K562 (cell line): ENCODE results near the gene PIGN. TPM values are rescaled to one million over a fixed set of nuclear protein-coding genes. Genes with fewer than 3 reads are reported as not detected.

Experiments used
- ATAC-seq: fragments of 200-7000 bp; cut with Tn5 transposase; 3 replicates; pipeline ENCODE4 v1.9.1; 2020; ENCODE audit warnings: moderate library complexity
- BruUV-seq: library from RNA; stranded (reverse); fragments of 400-500 nt; replicated peaks from 2 replicates; lab custom pipeline; 2021; lab: Mats Ljungman, UMichigan
- CTCF ChIA-PET: fragments of 300-600 bp; formaldehyde crosslinking; extraction: SDS; loops from one replicate; lab custom pipeline; 2021; ENCODE audit warnings: low intra/inter-chr PET ratio; lab: Yijun Ruan, JAX
- POLR2A ChIA-PET: fragments of 300-600, 350-650 bp; sonication (Branson Sonifier 250); formaldehyde crosslinking; extraction: SDS; loops from one replicate; lab custom pipeline; 2021; ENCODE audit warnings: antibody characterized with exemption, inconsistent platforms; lab: Yijun Ruan, JAX
- DNase-seq, 4 experiments: peaks; one replicate each; pipeline versions ENCODE4 v3.0.0 to v3.0.0-alpha.2; 2011 to 2018; ENCODE audit warnings: low spot score in 3 of 4, mixed read lengths in 3 of 4; ENCODE audit errors: extremely low read depth in 1 of 4
- FAIRE-seq: peaks from 2 replicates; lab custom pipeline; 2011; peaks lifted over from hg19 to GRCh38; lab: Jason Lieb, UNC
- H2AFZ ChIP-seq: 2 replicates; pipeline ENCODE4 v1.6.0; 2011; ENCODE audit warnings: low read depth, low read length, control low read depth, inconsistent platforms
- H3K27ac ChIP-seq: fragments of 200-600 bp; 3 replicates; pipeline ENCODE4 v1.8.0; 2011; ENCODE audit warnings: low read depth, mild to moderate bottlenecking, control low read depth, inconsistent platforms, low read length, moderate library complexity, mixed read lengths; ENCODE audit errors: extremely low read depth
- H3K27me3 ChIP-seq, 2 experiments: fragments of 300-600 bp in 1 of 2; 2 replicates in 1 of 2; 3 replicates in 1 of 2; pipeline versions ENCODE4 v1.6.0 to v1.8.0; 2011; ENCODE audit warnings: inconsistent platforms in 2 of 2, low read length in 2 of 2, mild to moderate bottlenecking in 1 of 2, mixed read lengths in 1 of 2, moderate library complexity in 1 of 2; ENCODE audit not compliant: control insufficient read depth in 2 of 2, insufficient read depth in 2 of 2
- H3K36me3 ChIP-seq: fragments of 300-600 bp; 3 replicates; pipeline ENCODE4 v1.8.0; 2011; ENCODE audit warnings: mild to moderate bottlenecking, low read length, inconsistent platforms; ENCODE audit not compliant: control insufficient read depth, insufficient read depth
- H3K4me1 ChIP-seq, 2 experiments: fragments of 200-600 bp in 1 of 2; replicated peaks in 1 of 2; 2 replicates in 1 of 2; 3 replicates in 1 of 2; pipeline versions ENCODE4 v1.5.1 to v1.8.0; 2011; ENCODE audit warnings: inconsistent platforms in 2 of 2, low read length in 2 of 2, mild to moderate bottlenecking in 1 of 2, mixed read lengths in 1 of 2, moderate library complexity in 1 of 2; ENCODE audit not compliant: control insufficient read depth in 2 of 2, insufficient read depth in 2 of 2
- H3K4me2 ChIP-seq: 2 replicates; pipeline ENCODE4 v1.6.1; 2011; ENCODE audit warnings: low read length, control low read depth, inconsistent platforms, mixed read lengths; ENCODE audit not compliant: insufficient read depth
- H3K4me3 ChIP-seq: fragments of 200-600 bp; sonication (generic), shearing (Covaris generic); 2 replicates; pipeline ENCODE4 v1.5.1; 2016; ENCODE audit warnings: control low read depth, inconsistent platforms
- H3K79me2 ChIP-seq: fragments of 200-600 bp; 3 replicates; pipeline ENCODE4 v1.8.0; 2011; ENCODE audit warnings: low read length, inconsistent platforms; ENCODE audit not compliant: control insufficient read depth, insufficient read depth
- H3K9ac ChIP-seq, 2 experiments: 2 replicates each; pipeline versions ENCODE4 v1.6.0 to v1.6.1; 2011; ENCODE audit warnings: low read depth in 2 of 2, low read length in 2 of 2, control low read depth in 1 of 2, inconsistent platforms in 1 of 2, mild to moderate bottlenecking in 1 of 2, mixed read lengths in 1 of 2; ENCODE audit not compliant: insufficient read depth in 1 of 2
- H3K9me1 ChIP-seq: one replicate; pipeline ENCODE4 v1.6.0; 2011; ENCODE audit warnings: inconsistent platforms, mild to moderate bottlenecking, low read length, moderate library complexity; ENCODE audit not compliant: control insufficient read depth, insufficient read depth
- H3K9me3 ChIP-seq: replicated peaks from 2 replicates; pipeline ENCODE4 v1.5.1; 2011; ENCODE audit warnings: low read depth, low read length, inconsistent platforms; ENCODE audit not compliant: control insufficient read depth, insufficient read depth
- H4K20me1 ChIP-seq: replicated peaks from 2 replicates; pipeline ENCODE4 v1.6.1; 2011; ENCODE audit warnings: low read length, inconsistent platforms, mixed read lengths; ENCODE audit not compliant: control insufficient read depth, insufficient read depth
- ARNT ChIP-seq, 2 experiments: fragments of 450-650 bp; IDR thresholded peaks; 2 replicates each; pipeline ENCODE4 v1.6.1; 2016; ENCODE audit warnings: mild to moderate bottlenecking in 1 of 2
- BCOR ChIP-seq: fragments of 450-650 bp; IDR thresholded peaks from 2 replicates; pipeline ENCODE4 v1.6.1; 2016
- C11orf30 ChIP-seq: fragments of 450-650 bp; IDR thresholded peaks from 2 replicates; pipeline ENCODE4 v1.6.1; 2016; ENCODE audit warnings: low read depth, mild to moderate bottlenecking
- CREB1 ChIP-seq, 2 experiments: sonication (generic) in 1 of 2; formaldehyde crosslinking in 1 of 2; IDR thresholded peaks; 2 replicates each; pipeline versions ENCODE4 v1.6.1 to v1.8.0; 2012 to 2022; ENCODE audit warnings: inconsistent platforms in 1 of 2, mild to moderate bottlenecking in 1 of 2, missing genetic modification reagents in 1 of 2, moderate library complexity in 1 of 2
- FUS ChIP-seq: fragments of 200-400 bp; formaldehyde crosslinking; optimal IDR thresholded peaks from 2 replicates; pipeline ENCODE3; 2017; ENCODE audit warnings: low read depth, low read length
- HMG20B ChIP-seq: fragments of 250-450 bp; sonication (Bioruptor Pico); IDR thresholded peaks from 2 replicates; pipeline ENCODE4 v1.5.0; 2021; ENCODE audit warnings: mild to moderate bottlenecking
- KLF16 ChIP-seq: IDR thresholded peaks from 2 replicates; pipeline ENCODE4 v1.6.1; 2016; ENCODE audit warnings: antibody characterized with exemption
- LARP7 ChIP-seq: fragments of 450-650 bp; IDR thresholded peaks from 2 replicates; pipeline ENCODE4 v1.6.1; 2016
- PCBP2 ChIP-seq: fragments of 200-400 bp; formaldehyde crosslinking; IDR thresholded peaks from 2 replicates; pipeline ENCODE4 v1.6.1; 2018; ENCODE audit warnings: low read length, low read depth, mild to moderate bottlenecking, moderate library complexity; ENCODE audit not compliant: poor library complexity, severe bottlenecking
- RBM34 ChIP-seq: fragments of 200-400 bp; formaldehyde crosslinking; IDR thresholded peaks from 2 replicates; pipeline ENCODE4 v1.6.1; 2018; ENCODE audit warnings: low read length, borderline replicate concordance; ENCODE audit not compliant: insufficient read depth
- SMAD2 ChIP-seq: fragments of 150-350 bp; IDR thresholded peaks from 2 replicates; pipeline ENCODE4 v1.6.1; 2014; ENCODE audit warnings: low read depth, mild to moderate bottlenecking, low read length
- WGBS: fragments of 100-300 bp; shearing (Covaris generic); methylation state at CpG from one replicate; pipeline ENCODE4 v1.1.6; 2016; ENCODE audit warnings: low coverage, mixed read lengths; ENCODE audit not compliant: insufficient coverage; ENCODE audit errors: missing lambda C conversion rate; 5-methylcytosine and 5-hydroxymethylcytosine counted together
- in situ Hi-C: fragments of 300-500 bp; cut with MboI; formaldehyde crosslinking; loops from 4 replicates; pipeline ENCODE4 v1.15.0; 2018; ENCODE audit warnings: inconsistent platforms, mixed read lengths
- intact Hi-C: fragments of 100-400 bp; cut with micrococcal nuclease; formaldehyde crosslinking; loops from 2 replicates; pipeline ENCODE4 v1.14.2; 2022
- polyA plus RNA-seq, 8 experiments: library from polyadenylated mRNA; depleted of rRNA in 4 of 8; stranded (reverse) in 5 of 8; unstranded in 3 of 8; fragments of >200 nt; fragmentation: Nextera tagmentation in 2 of 8; fragmentation: Illumina TruSeq in 1 of 8; extraction: Ambion mirVana in 2 of 8; extraction: Trizol in 1 of 8; gene quantifications; 2 replicates each; pipeline versions ENCODE4 v1.2.1 to v1.2.3, GENCODE V29; 2011 to 2014; ENCODE audit warnings: inconsistent platforms in 1 of 8, missing spikeins in 1 of 8
- total RNA-seq, 7 experiments: library from RNA; depleted of rRNA in 6 of 7; stranded (reverse); fragments of >200 nt in 6 of 7; fragmentation: Illumina TruSeq in 2 of 7; extraction: Trizol in 2 of 7; gene quantifications; 2 replicates each; pipeline versions ENCODE4 v1.2.1 to v1.2.3, GENCODE V29; 2011 to 2021; ENCODE audit warnings: low replicate concordance in 1 of 7
- TF ChIP-seq, protein P1 (sequence below): sonication (generic); formaldehyde crosslinking; IDR thresholded peaks from 2 replicates; pipeline ENCODE4 v1.8.1; 2023; ENCODE audit warnings: missing genetic modification reagents, mild to moderate bottlenecking, borderline replicate concordance
- TF ChIP-seq, protein P2 (sequence below): fragments of 450-650 bp; formaldehyde crosslinking; IDR thresholded peaks from 2 replicates; pipeline ENCODE4 v1.4.0; 2020; ENCODE audit warnings: mild to moderate bottlenecking, moderate library complexity
- TF ChIP-seq, protein P3 (sequence below): IDR thresholded peaks from 2 replicates; pipeline ENCODE4 v1.6.1; 2011; ENCODE audit warnings: borderline replicate concordance, low read depth, mild to moderate bottlenecking, moderate library complexity, low read length; ENCODE audit not compliant: insufficient read depth, poor library complexity, severe bottlenecking

Gene PIGN
- total and polyA plus RNA-seq, 9 of the 15 experiments (the other 6 are each of a cell fraction or from before 2014, with no cell fraction given), result 9.9 to 25.6 (median 17.3) TPM

DNA sequence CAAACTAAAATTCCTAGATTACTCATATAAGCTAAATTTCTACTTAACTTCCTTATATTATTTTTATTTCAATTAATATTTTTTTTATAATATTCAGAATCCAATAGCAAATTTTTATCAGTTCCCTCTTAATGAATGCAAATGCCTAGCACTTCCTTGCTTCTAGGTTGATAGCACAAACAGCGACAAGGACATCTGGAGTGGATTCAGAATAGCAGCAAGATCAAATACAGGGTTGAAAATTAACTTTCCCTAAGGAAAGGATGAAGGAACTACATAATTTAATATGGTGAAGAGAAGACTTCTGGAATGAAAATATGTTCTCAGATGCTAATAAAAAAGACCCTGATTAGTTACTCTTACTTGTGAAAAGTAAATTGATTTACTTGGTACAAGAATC is 64.5 kb downstream of the PIGN start (continued):
- TF ChIP-seq, protein P1, sequence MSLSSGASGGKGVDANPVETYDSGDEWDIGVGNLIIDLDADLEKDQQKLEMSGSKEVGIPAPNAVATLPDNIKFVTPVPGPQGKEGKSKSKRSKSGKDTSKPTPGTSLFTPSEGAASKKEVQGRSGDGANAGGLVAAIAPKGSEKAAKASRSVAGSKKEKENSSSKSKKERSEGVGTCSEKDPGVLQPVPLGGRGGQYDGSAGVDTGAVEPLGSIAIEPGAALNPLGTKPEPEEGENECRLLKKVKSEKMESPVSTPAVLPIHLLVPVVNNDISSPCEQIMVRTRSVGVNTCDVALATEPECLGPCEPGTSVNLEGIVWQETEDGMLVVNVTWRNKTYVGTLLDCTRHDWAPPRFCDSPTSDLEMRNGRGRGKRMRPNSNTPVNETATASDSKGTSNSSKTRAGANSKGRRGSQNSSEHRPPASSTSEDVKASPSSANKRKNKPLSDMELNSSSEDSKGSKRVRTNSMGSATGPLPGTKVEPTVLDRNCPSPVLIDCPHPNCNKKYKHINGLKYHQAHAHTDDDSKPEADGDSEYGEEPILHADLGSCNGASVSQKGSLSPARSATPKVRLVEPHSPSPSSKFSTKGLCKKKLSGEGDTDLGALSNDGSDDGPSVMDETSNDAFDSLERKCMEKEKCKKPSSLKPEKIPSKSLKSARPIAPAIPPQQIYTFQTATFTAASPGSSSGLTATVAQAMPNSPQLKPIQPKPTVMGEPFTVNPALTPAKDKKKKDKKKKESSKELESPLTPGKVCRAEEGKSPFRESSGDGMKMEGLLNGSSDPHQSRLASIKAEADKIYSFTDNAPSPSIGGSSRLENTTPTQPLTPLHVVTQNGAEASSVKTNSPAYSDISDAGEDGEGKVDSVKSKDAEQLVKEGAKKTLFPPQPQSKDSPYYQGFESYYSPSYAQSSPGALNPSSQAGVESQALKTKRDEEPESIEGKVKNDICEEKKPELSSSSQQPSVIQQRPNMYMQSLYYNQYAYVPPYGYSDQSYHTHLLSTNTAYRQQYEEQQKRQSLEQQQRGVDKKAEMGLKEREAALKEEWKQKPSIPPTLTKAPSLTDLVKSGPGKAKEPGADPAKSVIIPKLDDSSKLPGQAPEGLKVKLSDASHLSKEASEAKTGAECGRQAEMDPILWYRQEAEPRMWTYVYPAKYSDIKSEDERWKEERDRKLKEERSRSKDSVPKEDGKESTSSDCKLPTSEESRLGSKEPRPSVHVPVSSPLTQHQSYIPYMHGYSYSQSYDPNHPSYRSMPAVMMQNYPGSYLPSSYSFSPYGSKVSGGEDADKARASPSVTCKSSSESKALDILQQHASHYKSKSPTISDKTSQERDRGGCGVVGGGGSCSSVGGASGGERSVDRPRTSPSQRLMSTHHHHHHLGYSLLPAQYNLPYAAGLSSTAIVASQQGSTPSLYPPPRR, result no peak
- no peak for TF ChIP-seq C11orf30

DNA sequence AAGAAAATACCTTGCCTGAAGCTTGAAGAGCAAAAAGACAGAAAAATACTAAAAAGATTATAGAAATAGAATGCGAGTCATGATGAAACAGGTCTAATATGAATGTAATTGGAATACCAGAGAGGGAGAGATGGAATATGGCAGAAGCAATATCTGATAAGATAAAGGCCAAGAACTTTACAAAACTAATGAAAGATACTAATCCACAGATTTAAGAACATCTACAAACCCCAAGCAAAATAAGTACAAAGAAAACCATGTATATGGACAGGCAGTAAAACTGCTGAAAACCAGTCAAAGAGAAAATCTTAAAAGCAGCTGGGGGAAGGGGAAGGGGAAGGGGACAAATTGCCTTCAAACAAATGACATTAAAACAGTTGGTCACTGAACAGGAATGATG is 67.0 kb downstream of the PIGN start:
- Histone ChIP-seq H3K27me3 (no peaks in the 10 kb centered on the region), H3K9me1 (no peaks in the 10 kb centered on the region), H3K79me2 (no peaks in the 10 kb centered on the region), H3K27ac (no peak overlapping the region), H3K36me3 (no peaks in the 10 kb centered on the region), H3K4me1 (no peaks in the 10 kb centered on the region), H3K4me3 (no peak overlapping the region), H3K9ac (no peak overlapping the region), H3K4me2 (no peak overlapping the region), H3K9me3 (no peaks in the 10 kb centered on the region), H2AFZ (no peak overlapping the region), H4K20me1 (no peaks in the 10 kb centered on the region)
- 94% methylated on average over 1 of the region's 1 CpG for WGBS
- ChIA-PET POLR2A (no interaction called here), CTCF (no interaction called here)
- no peak for ATAC-seq
- DNase-seq, result no peak
- intact Hi-C loops, result no loop called here
- in situ Hi-C loops, result no loop called here
- no TSS peak for BruUV-seq
- FAIRE-seq, result no peak
- TF ChIP-seq, protein P2, sequence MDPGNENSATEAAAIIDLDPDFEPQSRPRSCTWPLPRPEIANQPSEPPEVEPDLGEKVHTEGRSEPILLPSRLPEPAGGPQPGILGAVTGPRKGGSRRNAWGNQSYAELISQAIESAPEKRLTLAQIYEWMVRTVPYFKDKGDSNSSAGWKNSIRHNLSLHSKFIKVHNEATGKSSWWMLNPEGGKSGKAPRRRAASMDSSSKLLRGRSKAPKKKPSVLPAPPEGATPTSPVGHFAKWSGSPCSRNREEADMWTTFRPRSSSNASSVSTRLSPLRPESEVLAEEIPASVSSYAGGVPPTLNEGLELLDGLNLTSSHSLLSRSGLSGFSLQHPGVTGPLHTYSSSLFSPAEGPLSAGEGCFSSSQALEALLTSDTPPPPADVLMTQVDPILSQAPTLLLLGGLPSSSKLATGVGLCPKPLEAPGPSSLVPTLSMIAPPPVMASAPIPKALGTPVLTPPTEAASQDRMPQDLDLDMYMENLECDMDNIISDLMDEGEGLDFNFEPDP (CRISPR knock-in tag), result no peak
- TF ChIP-seq, protein P3, sequence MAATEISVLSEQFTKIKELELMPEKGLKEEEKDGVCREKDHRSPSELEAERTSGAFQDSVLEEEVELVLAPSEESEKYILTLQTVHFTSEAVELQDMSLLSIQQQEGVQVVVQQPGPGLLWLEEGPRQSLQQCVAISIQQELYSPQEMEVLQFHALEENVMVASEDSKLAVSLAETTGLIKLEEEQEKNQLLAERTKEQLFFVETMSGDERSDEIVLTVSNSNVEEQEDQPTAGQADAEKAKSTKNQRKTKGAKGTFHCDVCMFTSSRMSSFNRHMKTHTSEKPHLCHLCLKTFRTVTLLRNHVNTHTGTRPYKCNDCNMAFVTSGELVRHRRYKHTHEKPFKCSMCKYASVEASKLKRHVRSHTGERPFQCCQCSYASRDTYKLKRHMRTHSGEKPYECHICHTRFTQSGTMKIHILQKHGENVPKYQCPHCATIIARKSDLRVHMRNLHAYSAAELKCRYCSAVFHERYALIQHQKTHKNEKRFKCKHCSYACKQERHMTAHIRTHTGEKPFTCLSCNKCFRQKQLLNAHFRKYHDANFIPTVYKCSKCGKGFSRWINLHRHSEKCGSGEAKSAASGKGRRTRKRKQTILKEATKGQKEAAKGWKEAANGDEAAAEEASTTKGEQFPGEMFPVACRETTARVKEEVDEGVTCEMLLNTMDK, result no peak
- no peak for TF ChIP-seq LARP7
- no peak for TF ChIP-seq CREB1 (IDR thresholded peaks at IDR 0.05)
- no peak for TF ChIP-seq CREB1 (CRISPR knock-in tag; IDR thresholded peaks at IDR 0.05)
- no peak for TF ChIP-seq SMAD2
- no peak for TF ChIP-seq RBM34
- TF ChIP-seq HMG20B (CRISPR knock-in tag), result no peak
- TF ChIP-seq KLF16, result no peak
- TF ChIP-seq BCOR, result no peak
- no peak for TF ChIP-seq ARNT (IDR thresholded peaks at IDR 0.05)
- no peak for TF ChIP-seq FUS
- TF ChIP-seq PCBP2, result no peak
